ENCODE results near the gene CEMP1. TPM values are rescaled to one million over a fixed set of nuclear protein-coding genes. Genes with fewer than 3 reads are reported as not detected.

Gene CEMP1
- total and polyA plus RNA-seq, 10 of the 15 experiments (the other 5 are each of a cell fraction or from before 2014, with no cell fraction given) = 0.05 to 8.2 (median 1.5) TPM; not detected in 5

DNA sequence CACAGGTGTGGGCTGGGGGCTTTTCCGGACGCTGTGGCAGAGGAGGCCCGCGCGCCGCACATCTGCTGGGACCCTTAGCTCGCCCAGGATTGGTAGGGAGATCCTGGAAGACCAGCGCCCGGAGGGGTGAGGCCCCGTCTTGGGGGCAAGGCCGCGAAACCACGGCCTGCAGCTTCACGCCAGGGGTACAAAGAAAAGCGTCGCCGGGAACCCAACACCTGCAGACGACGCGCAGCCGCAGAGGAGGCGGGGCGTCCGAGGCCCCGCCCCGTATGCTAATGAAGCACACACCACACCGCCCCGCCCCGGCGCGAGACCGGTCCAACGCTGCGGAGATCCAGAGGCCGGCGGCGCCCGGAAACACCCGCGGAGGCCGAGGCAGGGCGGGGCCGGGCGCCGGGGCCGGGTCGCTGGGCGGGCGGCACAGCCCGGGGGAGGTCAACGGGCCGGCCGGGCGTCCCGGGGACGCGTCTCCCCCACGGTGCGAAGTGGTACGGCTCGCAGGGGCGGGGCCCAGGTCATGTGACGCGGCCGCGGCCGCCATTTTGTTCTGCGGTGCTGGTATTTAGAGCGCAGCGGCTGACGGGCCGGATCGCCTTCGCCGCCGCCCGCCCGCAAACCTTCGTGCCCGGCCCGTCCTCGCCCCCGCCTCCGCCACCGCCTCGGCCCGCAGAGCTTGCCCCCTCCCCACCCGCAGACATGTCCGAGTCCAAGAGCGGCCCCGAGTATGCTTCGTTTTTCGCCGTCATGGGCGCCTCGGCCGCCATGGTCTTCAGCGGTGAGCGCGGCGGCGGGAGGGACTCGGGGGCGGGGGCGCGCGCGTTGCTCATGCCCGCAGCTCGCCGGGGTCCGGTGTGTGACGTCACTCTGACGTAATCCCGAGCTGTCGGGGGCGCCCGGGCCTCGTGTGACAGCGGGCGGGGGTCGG is 17.5 kb downstream of the CEMP1 start, which contains the start of gene ATP6V0C (continued):
- TF ChIP-seq CBFB (IDR thresholded peaks at IDR 0.05; ENCODE audit: low read depth) (no peak), HCFC1 (IDR thresholded peaks at IDR 0.05; ENCODE audit: low read length) (peak; percentile 54), NRF1 (conservative IDR thresholded peaks at IDR 0.05; ENCODE audit: low read depth, low read length) (peak; percentile 56), TBL1XR1 (IDR thresholded peaks at IDR 0.05; ENCODE audit: low read depth, low read length) (peak; percentile 19; the same call in 1 of the 2 replicates), MXI1 (IDR thresholded peaks at IDR 0.05; ENCODE audit: low read depth, low read length) (peak; percentile 53), CREB1 (IDR thresholded peaks at IDR 0.05; ENCODE audit: low read depth) (peak; percentile 94), RB1 (IDR thresholded peaks at IDR 0.05; ENCODE audit: borderline replicate concordance) (peak; percentile 88; the same call in 1 of the 2 replicates), TCF12 (IDR thresholded peaks at IDR 0.05; ENCODE audit: low read depth, low read length) (peak; percentile 61; the same call in 1 of the 2 replicates), SIX5 (IDR thresholded peaks at IDR 0.05; ENCODE audit: low read depth, low read length, severe bottlenecking) (peak; percentile 34), MEF2A (IDR thresholded peaks at IDR 0.05; ENCODE audit: insufficient read depth, low read depth, low read length) (0 out of 2 replicates have a peak, but pooled peaks have one; percentile 4), JUND (IDR thresholded peaks at IDR 0.05; ENCODE audit: low read depth, low read length) (peak; percentile 97), RUNX3 (IDR thresholded peaks at IDR 0.05; ENCODE audit: low read length) (peak; percentile 62)
- TF ChIP-seq, protein P1, sequence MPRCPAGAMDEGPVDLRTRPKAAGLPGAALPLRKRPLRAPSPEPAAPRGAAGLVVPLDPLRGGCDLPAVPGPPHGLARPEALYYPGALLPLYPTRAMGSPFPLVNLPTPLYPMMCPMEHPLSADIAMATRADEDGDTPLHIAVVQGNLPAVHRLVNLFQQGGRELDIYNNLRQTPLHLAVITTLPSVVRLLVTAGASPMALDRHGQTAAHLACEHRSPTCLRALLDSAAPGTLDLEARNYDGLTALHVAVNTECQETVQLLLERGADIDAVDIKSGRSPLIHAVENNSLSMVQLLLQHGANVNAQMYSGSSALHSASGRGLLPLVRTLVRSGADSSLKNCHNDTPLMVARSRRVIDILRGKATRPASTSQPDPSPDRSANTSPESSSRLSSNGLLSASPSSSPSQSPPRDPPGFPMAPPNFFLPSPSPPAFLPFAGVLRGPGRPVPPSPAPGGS (IDR thresholded peaks at IDR 0.05; ENCODE audit: borderline replicate concordance, insufficient read depth, low read depth, low read length, poor library complexity, severe bottlenecking) = no peak
- TF ChIP-seq, protein P2, sequence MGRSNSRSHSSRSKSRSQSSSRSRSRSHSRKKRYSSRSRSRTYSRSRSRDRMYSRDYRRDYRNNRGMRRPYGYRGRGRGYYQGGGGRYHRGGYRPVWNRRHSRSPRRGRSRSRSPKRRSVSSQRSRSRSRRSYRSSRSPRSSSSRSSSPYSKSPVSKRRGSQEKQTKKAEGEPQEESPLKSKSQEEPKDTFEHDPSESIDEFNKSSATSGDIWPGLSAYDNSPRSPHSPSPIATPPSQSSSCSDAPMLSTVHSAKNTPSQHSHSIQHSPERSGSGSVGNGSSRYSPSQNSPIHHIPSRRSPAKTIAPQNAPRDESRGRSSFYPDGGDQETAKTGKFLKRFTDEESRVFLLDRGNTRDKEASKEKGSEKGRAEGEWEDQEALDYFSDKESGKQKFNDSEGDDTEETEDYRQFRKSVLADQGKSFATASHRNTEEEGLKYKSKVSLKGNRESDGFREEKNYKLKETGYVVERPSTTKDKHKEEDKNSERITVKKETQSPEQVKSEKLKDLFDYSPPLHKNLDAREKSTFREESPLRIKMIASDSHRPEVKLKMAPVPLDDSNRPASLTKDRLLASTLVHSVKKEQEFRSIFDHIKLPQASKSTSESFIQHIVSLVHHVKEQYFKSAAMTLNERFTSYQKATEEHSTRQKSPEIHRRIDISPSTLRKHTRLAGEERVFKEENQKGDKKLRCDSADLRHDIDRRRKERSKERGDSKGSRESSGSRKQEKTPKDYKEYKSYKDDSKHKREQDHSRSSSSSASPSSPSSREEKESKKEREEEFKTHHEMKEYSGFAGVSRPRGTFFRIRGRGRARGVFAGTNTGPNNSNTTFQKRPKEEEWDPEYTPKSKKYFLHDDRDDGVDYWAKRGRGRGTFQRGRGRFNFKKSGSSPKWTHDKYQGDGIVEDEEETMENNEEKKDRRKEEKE (IDR thresholded peaks at IDR 0.05) = peak; percentile 93
- TF ChIP-seq, protein P3, sequence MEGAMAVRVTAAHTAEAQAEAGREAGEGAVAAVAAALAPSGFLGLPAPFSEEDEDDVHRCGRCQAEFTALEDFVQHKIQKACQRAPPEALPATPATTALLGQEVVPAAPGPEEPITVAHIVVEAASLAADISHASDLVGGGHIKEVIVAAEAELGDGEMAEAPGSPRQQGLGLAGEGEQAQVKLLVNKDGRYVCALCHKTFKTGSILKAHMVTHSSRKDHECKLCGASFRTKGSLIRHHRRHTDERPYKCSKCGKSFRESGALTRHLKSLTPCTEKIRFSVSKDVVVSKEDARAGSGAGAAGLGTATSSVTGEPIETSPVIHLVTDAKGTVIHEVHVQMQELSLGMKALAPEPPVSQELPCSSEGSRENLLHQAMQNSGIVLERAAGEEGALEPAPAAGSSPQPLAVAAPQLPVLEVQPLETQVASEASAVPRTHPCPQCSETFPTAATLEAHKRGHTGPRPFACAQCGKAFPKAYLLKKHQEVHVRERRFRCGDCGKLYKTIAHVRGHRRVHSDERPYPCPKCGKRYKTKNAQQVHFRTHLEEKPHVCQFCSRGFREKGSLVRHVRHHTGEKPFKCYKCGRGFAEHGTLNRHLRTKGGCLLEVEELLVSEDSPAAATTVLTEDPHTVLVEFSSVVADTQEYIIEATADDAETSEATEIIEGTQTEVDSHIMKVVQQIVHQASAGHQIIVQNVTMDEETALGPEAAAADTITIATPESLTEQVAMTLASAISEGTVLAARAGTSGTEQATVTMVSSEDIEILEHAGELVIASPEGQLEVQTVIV (IDR thresholded peaks at IDR 0.05; ENCODE audit: borderline replicate concordance, partially characterized antibody) = peak; percentile 28
